ENCODE results near the gene KLHL7.
"Not testable (repeated sequence)": the region's sequence is repeated elsewhere in the genome, so short reads cannot be mapped to it uniquely, and the experiment has no call there.

KLHL7 gene

GRCh38 chr7:23175938-23176337 lies 70.4 kb downstream of the KLHL7 start:
- Histone ChIP-seq H3K4me1 (ENCODE audit: insufficient read depth, low read length) (no peaks in the 10 kb centered on the region), H3K9me3 (ENCODE audit: control insufficient read depth, insufficient read depth, low read length) (no peaks in the 10 kb centered on the region), H3K36me3 (ENCODE audit: insufficient read depth, low read length) (no peaks in the 10 kb centered on the region), H3K9ac (ENCODE audit: low read depth, low read length) (no peak overlapping the region)

- H3K36me3 ChIP-seq (ENCODE audit: insufficient read depth, low read length): no peaks in the 10 kb centered on the region
- no peaks in the 10 kb centered on the region for H3K4me1 ChIP-seq (ENCODE audit: insufficient read depth, low read length)
- no peaks in the 10 kb centered on the region for H3K9me3 ChIP-seq (ENCODE audit: control insufficient read depth, insufficient read depth, low read length)
- peak within 1 kb of the TSS; percentile 87 for H3K9ac ChIP-seq (ENCODE audit: low read depth, low read length)
These were observed 76.3 kb downstream of the KLHL7 start, which contains the start of gene NUP42 for GRCh38 chr7:23181684-23182553. NUP42 (plus strand) TSS chr7:23182048; CDS start chr7:23182086, 38 bp downstream.

GRCh38 chr7:23183279-23184012 lies 77.9 kb downstream of the KLHL7 start:
- H3K9ac ChIP-seq (ENCODE audit: low read depth, low read length): peak overlapping the region; percentile 87; the same call in 1 of the 2 replicates
- peaks cover 4% of the 10 kb centered on the region; the same call in 1 of the 2 replicates for H3K36me3 ChIP-seq (ENCODE audit: insufficient read depth, low read length)
- H3K4me1 ChIP-seq (ENCODE audit: insufficient read depth, low read length): no peaks in the 10 kb centered on the region
- H3K9me3 ChIP-seq (ENCODE audit: control insufficient read depth, insufficient read depth, low read length): no peaks in the 10 kb centered on the region

GRCh38 chr7:23184291-23184690 lies 78.7 kb downstream of the KLHL7 start:
- Histone ChIP-seq H3K9me3 (ENCODE audit: control insufficient read depth, insufficient read depth, low read length) (no peaks in the 10 kb centered on the region), H3K4me1 (ENCODE audit: insufficient read depth, low read length) (no peaks in the 10 kb centered on the region), H3K36me3 (ENCODE audit: insufficient read depth, low read length) (peaks cover 7% of the 10 kb centered on the region), H3K9ac (ENCODE audit: low read depth, low read length) (no peak overlapping the region)

- no peak overlapping the region for H3K9ac ChIP-seq (ENCODE audit: low read depth, low read length)
- H3K36me3 ChIP-seq (ENCODE audit: insufficient read depth, low read length): peaks cover 7% of the 10 kb centered on the region
- no peaks in the 10 kb centered on the region for H3K9me3 ChIP-seq (ENCODE audit: control insufficient read depth, insufficient read depth, low read length)
- H3K4me1 ChIP-seq (ENCODE audit: insufficient read depth, low read length): no peaks in the 10 kb centered on the region
These were observed 79.2 kb downstream of the KLHL7 start for GRCh38 chr7:23184709-23185359.

GRCh38 chr7:23185980-23186379 lies 80.4 kb downstream of the KLHL7 start:
- Histone ChIP-seq H3K4me1 (ENCODE audit: insufficient read depth, low read length) (no peaks in the 10 kb centered on the region), H3K9ac (ENCODE audit: low read depth, low read length) (no peak overlapping the region), H3K9me3 (ENCODE audit: control insufficient read depth, insufficient read depth, low read length) (no peaks in the 10 kb centered on the region), H3K36me3 (ENCODE audit: insufficient read depth, low read length) (peaks cover 8% of the 10 kb centered on the region)

GRCh38 chr7:23191022-23191421 lies 85.4 kb downstream of the KLHL7 start:
- no peaks in the 10 kb centered on the region for H3K9me3 ChIP-seq (ENCODE audit: control insufficient read depth, insufficient read depth, low read length)
- peaks cover 18% of the 10 kb centered on the region for H3K36me3 ChIP-seq (ENCODE audit: insufficient read depth, low read length)
- H3K9ac ChIP-seq (ENCODE audit: low read depth, low read length): no peak overlapping the region
- H3K4me1 ChIP-seq (ENCODE audit: insufficient read depth, low read length): no peaks in the 10 kb centered on the region

- not testable (repeated sequence) for H3K9ac ChIP-seq (ENCODE audit: low read depth, low read length); H3K4me1 ChIP-seq (ENCODE audit: insufficient read depth, low read length); H3K9me3 ChIP-seq (ENCODE audit: control insufficient read depth, insufficient read depth, low read length)
- H3K36me3 ChIP-seq (ENCODE audit: insufficient read depth, low read length): peaks cover 16% of the 10 kb centered on the region
These were observed 88.2 kb downstream of the KLHL7 start for GRCh38 chr7:23193650-23194227.

- Histone ChIP-seq H3K36me3 (ENCODE audit: insufficient read depth, low read length) (peaks cover 31% of the 10 kb centered on the region), H3K4me1 (ENCODE audit: insufficient read depth, low read length) (no peaks in the 10 kb centered on the region), H3K9ac (ENCODE audit: low read depth, low read length) (no peak overlapping the region), H3K9me3 (ENCODE audit: control insufficient read depth, insufficient read depth, low read length) (no peaks in the 10 kb centered on the region)
These were observed 90.7 kb downstream of the KLHL7 start for GRCh38 chr7:23196306-23196705.

- H3K9ac ChIP-seq (ENCODE audit: low read depth, low read length); H3K4me1 ChIP-seq (ENCODE audit: insufficient read depth, low read length); H3K9me3 ChIP-seq (ENCODE audit: control insufficient read depth, insufficient read depth, low read length): not testable (repeated sequence)
- H3K36me3 ChIP-seq (ENCODE audit: insufficient read depth, low read length): peaks cover 32% of the 10 kb centered on the region
These were observed 92.2 kb downstream of the KLHL7 start for GRCh38 chr7:23197745-23198144.

- Histone ChIP-seq H3K9me3 (ENCODE audit: control insufficient read depth, insufficient read depth, low read length) (no peaks in the 10 kb centered on the region), H3K36me3 (ENCODE audit: insufficient read depth, low read length) (peaks cover 27% of the 10 kb centered on the region), H3K9ac (ENCODE audit: low read depth, low read length) (no peak overlapping the region), H3K4me1 (ENCODE audit: insufficient read depth, low read length) (no peaks in the 10 kb centered on the region)
These were observed 94.7 kb downstream of the KLHL7 start for GRCh38 chr7:23200331-23200730.

- Histone ChIP-seq H3K9ac (ENCODE audit: low read depth, low read length) (no peak overlapping the region), H3K4me1 (ENCODE audit: insufficient read depth, low read length) (no peaks in the 10 kb centered on the region), H3K36me3 (ENCODE audit: insufficient read depth, low read length) (peaks cover 21% of the 10 kb centered on the region), H3K9me3 (ENCODE audit: control insufficient read depth, insufficient read depth, low read length) (no peaks in the 10 kb centered on the region)
These were observed 98.7 kb downstream of the KLHL7 start for GRCh38 chr7:23204241-23204640.

- Histone ChIP-seq H3K9ac (ENCODE audit: low read depth, low read length) (no peak overlapping the region), H3K9me3 (ENCODE audit: control insufficient read depth, insufficient read depth, low read length) (no peaks in the 10 kb centered on the region), H3K4me1 (ENCODE audit: insufficient read depth, low read length) (no peaks in the 10 kb centered on the region), H3K36me3 (ENCODE audit: insufficient read depth, low read length) (peaks cover 8% of the 10 kb centered on the region; the same call in 1 of the 2 replicates)
These were observed 100.0 kb downstream of the KLHL7 start for GRCh38 chr7:23205577-23205908.
